Thyroid gland (tissue), 4 donors: ENCODE measurements around the gene CDH23.

ENCODE experiments used
- POLR2A ChIP-seq, 2 donors: fragments of 450-650 bp; IDR thresholded peaks; one replicate each; pipeline ENCODE4 v1.6.1; 2017; ENCODE audit warnings: antibody characterized with exemption in 2 of 2, mild to moderate bottlenecking in 2 of 2, moderate library complexity in 1 of 2
- TF ChIP-seq, protein P1 (sequence below), 6 experiments: fragments of 200-600 bp in 3 of 6; fragments of 450-650 bp in 3 of 6; sonication (generic) in 3 of 6; IDR thresholded peaks; one replicate each; pipeline ENCODE4 v1.5.1; 2016 to 2019; ENCODE audit warnings: antibody characterized with exemption in 6 of 6, mild to moderate bottlenecking in 2 of 6, inconsistent platforms in 1 of 6, moderate library complexity in 1 of 6

DNA sequence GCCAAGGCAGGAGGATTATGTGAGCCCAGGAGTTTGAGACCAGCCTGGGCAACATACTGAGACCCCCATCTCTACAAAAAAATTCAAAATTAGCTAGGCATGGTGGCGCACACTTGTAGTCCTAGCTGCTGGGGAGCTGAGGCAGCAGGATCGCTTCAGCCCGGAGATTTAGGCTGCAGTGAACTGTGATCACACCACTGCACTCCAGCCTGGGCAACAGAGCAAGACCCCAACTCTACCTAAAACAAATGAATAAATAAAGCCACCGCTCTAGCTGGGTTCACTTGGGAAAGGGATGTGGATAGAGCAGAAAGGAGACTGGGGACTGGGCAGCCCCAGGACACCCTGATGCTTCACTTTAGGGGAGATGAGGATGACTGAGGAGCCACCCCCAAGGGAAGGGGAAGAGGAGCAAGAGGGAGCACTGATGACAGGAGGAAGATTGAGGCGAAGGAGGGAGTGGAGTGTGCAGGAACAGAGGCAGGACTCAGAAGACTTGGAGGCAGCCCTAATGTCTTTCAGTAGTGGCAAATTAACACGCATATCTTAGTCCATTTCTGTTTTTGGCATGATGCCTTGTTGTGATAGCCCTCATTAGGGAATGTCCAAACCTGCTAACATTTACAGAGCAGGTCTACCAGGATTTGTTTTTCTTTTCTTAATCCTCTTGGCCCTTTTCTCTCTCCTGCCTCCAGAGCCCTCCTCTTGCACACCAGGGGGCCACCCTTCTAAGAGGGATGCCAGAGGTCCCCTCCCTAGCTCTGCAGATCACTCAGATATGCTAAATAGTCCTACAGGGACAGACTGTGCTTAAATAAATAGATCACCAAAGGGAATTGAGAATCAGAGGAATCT is 234.5 kb downstream of the CDH23 start:
- TF ChIP-seq, protein P1, sequence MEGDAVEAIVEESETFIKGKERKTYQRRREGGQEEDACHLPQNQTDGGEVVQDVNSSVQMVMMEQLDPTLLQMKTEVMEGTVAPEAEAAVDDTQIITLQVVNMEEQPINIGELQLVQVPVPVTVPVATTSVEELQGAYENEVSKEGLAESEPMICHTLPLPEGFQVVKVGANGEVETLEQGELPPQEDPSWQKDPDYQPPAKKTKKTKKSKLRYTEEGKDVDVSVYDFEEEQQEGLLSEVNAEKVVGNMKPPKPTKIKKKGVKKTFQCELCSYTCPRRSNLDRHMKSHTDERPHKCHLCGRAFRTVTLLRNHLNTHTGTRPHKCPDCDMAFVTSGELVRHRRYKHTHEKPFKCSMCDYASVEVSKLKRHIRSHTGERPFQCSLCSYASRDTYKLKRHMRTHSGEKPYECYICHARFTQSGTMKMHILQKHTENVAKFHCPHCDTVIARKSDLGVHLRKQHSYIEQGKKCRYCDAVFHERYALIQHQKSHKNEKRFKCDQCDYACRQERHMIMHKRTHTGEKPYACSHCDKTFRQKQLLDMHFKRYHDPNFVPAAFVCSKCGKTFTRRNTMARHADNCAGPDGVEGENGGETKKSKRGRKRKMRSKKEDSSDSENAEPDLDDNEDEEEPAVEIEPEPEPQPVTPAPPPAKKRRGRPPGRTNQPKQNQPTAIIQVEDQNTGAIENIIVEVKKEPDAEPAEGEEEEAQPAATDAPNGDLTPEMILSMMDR (IDR thresholded peaks at IDR 0.05), result no peak
- no peak for TF ChIP-seq POLR2A (IDR thresholded peaks at IDR 0.05)
